ENCODE measurements around the gene AGXT.

AGXT gene

DNA sequence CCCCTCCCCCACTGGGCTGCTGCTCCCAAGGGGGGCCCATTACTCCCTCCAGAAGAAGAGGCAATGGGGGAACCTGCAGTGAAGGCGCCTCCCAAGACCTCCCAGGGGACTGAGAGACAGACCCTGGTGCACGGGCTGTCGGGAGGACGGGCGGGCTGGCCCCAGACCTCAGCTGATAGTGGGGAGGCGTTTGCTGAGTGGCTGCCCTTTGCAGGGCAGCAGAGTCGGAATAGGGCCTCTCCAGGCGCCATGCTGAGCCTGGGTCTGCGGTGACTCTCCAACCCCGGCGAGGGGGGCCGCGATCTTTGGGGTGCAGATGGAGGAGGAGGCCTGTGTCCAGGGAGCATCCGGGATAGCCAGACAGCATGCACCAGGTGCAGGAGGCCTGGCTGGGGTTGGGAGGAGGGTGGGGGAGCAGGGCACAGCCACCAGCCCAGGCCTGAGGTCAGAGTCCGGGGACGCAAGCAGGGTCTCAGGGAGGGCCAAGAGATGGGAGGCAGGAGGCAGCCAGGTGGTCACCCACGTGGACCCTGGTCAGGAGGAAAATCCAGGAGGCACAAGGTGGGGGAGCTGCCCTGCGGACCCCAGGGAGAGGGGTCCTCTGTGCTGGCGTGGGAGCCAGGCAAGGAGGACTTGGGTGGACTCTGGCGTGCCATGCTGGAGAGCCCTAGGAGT, 48.5 kb downstream of the AGXT start:
- no peak for DNase-seq

DNA sequence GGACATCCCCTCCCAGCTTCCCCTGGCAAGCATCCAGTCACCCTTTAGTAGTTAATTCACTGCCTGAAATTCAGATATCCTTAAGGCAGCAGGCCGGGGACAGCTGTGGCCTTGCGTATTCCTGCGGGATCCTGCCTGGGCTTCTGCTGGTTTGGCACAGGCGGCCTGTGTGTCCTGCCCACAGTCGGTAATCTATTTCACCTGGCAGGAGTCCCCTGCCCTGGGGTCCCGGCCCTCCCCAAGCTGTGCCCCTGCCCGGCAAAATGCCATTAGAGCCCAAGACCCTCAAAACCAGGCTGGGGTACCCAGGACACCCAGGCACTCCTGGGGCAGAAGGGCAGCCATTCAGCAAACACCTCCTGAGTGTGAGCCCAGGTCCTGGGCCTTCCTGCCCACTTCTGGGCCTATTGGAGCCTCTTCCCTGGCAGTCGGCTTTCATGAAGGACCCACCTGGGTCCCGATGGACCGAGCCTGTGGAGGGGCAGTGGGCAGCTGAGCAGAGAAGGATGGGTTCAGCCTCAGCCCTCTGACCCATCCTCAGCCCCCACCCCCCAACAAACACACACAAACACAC, 49.1 kb downstream of the AGXT start:
- no peak for DNase-seq

DNA sequence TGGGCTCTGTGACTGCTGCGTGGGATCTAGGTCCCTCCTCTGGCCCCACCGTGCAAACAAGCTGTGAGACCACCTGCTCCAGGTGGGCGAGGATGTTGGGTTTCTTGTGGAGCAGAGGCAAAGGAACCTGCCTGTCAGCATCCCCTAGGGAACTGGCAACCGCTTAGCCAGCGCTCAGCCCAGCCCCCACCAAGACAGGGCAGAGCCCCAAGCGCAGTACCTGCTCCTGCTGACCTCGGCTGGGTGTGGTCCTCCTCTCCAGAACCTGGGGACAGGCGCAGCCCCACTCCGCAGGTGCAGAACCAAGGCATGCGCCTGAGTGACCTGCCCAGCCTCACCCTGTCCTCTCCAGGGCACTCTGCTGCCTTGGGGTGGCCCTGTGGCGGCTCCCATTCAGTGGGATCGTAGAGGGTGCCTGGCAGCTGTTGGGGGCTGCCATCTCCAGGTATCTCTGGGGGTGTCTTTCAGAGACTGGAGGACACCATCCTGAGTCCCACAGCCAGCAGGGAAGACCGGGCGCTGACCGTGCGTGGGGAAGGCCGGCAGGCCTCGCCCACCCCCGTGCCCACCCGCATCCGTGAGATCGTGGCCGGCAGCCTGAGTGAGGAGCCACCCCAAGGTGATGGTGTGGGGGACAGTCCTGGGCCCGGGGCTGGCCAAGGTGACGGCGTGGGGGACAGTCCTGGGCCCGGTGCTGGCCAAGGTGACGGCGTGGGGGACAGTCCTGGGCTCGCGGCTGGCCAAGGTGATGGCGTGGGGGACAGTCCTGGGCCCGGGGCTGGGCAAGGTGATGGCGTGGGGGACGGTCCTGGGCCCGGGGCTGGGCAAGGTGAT, 49.9 kb downstream of the AGXT start:
- no peak for DNase-seq

DNA sequence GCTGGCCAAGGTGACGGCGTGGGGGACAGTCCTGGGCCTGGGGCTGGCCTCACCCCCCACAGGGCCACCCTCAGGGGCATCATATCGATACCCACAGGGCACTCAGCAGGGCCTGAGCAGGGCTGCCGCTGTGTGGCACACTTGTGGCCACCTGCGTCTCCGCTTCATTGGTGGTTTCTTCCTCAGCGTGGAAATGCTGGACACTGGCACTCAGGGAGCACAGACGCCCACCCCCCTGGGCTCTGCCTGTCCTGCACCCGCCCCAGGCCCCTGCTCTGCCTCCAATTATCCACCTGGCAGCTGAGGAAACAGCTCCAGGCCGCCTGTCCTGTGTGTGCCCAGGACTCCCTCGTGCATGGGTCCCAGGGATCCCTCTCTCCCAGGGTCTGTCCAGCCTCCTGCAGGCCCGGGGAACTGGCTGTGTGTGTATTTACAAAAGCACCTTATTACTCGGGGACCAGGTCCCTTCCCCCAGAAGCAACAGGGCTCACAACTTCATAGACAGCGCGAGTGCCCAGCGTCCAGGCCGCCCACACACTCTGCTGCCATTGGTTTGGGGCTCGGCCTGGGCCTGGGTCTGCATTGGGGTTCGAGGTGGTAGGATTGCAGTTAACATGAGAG, 50.6 kb downstream of the AGXT start:
- no peak for DNase-seq

DNA sequence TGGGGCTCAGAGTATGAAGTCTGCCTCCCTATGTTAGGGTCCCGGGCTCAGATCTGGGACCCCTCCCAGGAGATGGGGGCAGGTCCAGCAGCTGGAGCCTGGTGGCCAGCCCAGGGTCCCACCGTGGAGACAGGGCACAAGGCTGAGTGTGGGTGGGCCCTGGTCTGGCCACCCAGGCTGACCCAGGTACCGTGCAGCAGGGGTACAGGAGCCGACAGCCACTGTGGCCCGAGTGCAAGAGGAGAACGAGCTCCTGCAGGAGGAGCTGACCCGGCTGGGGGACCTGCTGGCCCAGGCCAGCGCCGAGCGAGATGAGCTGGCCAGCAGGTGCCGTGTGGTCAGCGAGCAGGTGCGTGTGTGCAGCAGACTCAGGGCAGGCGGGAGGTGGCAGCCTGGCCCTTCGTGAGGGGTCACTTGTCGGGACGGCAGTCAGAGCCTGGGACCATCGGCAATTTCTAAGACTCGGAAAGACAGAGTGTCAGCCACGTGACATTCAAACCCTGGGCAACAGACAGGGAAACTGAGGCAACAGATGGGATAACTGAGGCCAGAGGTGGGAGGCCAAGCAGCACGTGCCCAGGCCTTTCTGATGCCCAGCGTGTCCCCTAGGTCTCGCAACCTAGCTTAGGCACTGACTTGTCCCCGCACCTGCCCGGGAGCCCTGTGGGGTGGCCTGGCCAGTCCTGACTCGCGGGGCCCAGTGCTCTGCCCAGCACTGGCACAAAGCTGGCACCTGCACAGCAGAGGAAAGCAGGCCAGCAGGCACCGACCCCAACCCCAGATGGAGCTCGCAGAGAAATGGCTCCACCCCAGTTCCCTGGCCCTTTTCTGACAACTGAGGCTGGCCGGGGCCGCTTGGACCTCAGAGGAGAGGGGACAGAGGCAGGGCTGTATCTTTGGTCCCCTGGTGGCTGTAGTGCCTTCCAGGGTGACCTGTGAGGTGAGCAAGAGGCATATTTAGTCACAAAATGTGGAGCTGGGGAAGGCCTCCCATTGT, 51.5 kb downstream of the AGXT start:
- no peak for DNase-seq

DNA sequence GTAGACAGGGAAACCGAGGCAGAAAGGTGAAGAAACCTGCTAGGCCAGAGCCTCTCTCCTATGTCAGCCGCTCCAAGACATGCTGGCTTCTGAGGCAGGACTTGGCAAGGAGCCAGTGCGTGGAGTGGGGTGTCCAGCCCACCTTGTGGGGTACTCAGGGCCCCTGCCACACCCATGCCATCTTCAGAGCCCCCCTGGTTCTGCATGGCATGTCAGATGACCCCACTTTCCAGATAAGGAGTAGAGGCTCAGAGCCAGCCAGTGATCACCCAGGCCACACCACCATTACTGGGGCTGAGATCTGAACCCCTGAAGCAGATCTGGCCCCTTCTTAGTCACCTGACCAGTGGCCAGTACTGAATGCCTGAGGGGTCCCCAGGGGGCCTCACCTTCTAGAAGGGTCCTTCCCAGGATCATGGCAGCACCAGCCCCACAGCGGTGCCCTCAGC, 52.2 kb downstream of the AGXT start:
- no peak for DNase-seq

DNA sequence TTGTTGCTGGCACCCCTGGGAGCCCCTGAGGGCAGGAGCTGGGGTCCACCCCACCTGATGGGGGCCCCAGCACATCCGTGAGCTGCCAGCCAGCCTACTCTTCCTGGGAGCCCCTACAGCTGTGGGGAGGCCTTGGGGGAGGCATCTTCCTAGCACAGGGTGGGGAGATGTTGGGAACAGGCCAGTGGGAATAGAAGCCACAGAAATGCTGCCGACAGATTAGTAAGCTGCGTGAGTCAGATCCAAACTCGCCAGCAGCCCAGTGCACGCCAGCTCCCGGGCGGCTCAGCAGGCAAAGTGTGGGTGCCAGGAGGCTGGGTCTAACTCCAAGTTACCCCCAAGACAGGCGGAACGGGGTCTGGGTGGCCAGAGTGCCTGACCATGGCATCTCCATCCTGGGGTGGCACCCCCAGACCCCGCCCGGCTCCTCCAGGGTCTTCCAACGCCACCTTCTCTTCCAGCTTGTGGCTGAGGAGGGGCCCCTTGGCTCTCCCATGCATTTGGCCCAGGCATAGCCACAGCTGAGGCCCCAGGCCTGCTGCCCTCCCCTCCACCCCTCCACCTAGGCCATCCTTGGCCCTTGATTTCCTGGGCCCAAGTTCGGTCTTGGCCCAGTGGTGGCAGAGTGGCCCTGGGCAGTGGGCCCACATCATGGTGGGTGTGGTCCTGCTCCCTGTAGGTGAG, 52.8 kb downstream of the AGXT start:
- no peak for DNase-seq

DNA sequence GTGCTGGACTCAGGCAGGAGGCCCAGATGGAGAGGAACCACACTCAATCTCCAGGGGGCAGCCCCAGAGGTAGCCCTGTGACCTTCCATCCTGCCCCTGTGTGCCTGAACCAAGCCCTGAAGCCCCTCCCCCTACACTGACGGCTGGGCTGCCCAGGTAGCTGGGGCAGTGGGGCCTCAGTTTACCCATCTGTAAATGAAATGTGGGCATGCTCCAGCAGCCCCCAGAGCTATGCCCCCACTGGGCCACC, 53.3 kb downstream of the AGXT start:
- no peak for DNase-seq

DNA sequence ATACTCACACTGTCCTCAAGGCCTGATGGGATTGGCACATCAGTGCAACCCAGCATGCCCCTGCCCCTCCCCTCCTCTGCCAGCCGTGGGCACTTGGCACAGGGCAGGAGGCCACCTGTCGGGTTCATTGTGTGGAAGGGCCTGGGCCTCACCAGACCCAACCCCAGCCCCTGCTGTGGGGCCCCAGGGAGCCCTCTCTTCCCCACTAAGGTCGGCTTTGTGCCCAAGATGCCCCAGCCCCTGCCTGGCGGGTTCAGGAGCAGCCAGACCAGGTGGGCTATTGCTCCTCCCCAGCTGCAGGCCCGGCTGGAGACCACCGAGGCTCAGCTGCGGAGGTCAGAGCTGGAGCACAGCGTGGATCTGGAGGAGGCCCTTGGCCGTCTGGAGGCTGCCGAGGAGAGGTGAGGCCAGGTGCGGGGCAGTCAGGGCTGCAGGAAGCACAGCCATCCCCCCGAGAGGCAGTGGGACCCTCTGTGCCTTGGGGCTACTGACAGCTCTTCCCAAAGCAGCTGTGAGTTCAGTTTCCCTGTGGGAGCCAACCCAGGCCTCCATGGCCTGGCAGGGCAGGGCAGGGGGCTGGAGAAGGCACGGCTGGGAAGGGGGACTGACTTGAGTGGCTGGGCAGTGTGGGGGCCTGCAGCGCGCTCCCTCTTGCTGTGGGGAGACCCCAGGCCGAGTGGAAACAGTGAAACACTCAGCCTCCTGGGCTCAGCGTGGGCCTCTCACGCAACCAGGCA, 53.8 kb downstream of the AGXT start:
- no peak for DNase-seq

DNA sequence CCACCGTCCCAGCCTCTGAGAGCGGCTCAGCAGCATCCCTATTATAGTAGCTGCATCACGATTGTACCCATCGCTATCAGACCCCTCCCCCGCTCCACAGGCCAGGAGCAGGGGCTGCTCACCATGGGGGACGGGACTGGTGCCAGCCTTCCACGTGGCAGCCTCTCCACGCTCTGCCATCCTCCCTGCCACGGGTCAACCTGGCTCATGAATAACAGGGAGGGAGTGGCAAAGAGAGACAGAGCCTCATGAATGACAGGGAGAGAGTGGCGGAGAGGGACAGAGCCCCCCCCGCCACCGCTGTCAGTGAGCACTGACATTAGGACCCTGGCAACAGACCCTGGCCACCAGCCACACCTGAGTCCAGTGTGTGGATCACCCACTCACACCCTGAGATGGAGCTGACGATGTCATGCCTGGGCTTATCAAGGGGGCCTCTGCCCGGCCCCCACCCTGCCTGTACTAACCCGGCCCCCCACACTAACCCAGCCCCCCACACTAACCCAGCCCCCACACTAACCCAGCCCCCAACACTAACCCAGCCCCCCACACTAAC, 54.4 kb downstream of the AGXT start:
- no peak for DNase-seq

DNA sequence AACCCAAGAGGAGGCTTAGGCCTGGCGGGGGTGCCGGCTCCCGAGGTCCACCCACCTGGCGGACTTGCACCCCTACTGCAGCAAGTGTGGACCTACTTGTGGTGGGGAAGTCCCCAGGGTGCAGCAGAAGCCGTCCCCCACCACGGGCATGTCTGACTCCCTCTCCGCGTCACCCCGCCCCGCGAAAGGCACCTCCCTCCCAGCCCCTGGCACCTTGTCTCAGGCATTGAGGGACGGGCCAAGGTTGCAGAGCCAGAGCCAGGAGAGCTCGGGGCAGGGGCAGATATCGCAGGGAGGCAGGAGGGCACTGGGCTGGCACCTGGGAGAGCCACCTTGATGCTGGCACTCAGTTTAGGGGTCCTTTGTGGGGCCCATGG, 56.6 kb downstream of the AGXT start:
- DNase-seq = no peak

DNA sequence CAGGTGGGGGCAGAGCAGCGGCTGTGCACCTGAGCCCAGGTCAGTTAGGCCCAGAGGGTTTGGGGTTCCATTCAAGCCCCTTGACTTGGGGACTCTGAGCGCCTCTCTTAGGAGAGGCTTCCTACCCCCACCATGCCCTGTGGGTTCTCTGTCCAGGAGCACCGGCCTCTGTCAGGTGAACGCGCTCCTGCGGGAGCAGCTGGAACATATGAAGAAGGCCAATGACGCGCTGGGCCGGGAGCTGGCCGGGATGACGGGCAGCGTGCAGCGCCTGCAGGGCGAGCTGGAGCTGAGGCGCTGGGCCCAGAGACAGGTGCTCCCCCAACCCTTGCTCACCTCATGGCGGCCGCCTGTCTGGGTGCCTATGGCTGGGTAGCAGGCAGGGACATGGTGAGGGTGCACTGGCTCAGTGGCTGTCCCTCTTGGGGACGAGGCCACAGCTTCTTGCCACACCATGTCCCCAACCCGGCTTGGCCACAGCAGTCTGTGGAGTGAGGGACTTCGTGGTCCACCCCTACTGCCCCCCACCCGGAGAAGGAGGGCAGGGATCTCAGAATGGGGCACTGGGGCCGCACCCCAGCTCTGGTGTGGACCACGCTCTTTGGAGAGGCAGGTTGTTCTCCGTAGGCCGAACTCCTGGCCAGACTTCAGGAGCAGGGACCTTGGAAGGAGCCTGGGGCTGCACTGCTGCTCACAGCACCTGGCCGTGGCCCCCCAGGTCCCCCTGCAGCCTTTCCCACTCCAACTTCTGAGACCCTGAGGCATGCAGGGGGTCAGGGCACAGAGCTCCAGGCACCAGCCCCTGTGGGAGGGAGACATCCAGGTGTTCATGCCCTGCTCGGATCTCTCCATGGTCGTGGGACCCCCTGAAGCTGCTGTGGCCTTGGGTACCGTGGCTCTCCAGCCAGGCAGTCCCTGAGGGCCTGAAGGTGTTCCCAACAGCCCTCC, 57.2 kb downstream of the AGXT start:
- DNase-seq = no peak

DNA sequence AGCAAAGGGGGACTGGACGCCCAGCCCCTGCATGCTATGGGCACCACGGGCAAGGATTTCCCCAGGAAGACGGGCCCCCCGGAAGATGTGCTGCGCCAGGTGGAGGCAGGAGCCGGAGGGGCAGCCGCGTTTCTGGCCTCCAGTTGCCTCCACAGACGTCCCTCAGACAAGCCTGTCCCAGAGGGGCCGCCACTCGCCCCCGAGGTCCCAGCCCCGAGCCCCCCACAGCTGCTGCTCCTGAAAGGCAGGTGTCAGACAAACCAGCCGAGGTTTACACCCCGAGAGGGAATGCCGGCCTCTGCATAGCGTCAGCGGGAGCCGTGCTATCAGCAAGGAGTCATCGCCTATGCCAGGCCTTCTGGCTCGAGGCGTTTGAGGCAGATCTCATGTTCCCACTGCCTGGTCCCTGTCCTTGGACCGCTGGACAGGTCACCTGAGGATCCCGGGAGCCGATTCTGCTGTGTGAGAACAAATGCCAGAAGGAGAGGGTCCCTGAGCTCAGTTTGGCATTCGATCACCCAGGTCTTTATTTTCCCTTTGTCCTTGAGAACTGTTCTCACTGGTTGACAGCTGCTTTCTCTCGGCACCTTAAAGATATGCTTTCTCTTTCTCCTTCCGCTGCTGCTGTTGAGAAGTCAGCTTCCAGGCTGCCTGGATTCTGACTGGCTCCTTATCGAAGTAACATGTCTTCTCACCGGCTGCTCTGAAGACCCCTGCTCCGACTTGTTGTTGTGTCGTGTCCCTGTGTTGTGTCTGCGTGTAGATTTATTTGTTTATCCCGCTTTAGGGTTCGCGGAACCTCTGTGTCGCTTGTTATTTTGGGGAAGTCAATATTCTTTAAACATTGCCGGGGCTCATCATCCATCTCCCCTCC, 58.1 kb downstream of the AGXT start:
- DNase-seq = no peak

DNA sequence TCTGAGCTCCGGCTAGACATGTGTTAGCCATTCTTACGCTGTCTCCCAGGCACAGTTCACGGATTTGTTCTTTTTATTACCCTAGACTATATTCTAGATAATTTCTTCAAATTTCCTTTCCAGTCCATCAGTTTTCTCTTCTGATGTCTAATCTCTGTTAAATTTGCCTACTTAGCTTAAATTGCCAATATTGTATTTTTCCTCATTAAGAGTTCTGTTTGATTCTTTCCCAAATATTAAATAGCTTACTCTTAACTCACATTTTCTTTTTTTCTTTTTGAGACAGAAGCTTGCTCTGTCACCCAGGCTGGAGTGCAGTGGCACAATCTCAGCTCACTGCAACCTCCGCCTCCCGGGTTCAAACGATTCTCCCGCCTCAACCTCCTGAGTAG, 58.8 kb downstream of the AGXT start:
- DNase-seq = no peak

DNA sequence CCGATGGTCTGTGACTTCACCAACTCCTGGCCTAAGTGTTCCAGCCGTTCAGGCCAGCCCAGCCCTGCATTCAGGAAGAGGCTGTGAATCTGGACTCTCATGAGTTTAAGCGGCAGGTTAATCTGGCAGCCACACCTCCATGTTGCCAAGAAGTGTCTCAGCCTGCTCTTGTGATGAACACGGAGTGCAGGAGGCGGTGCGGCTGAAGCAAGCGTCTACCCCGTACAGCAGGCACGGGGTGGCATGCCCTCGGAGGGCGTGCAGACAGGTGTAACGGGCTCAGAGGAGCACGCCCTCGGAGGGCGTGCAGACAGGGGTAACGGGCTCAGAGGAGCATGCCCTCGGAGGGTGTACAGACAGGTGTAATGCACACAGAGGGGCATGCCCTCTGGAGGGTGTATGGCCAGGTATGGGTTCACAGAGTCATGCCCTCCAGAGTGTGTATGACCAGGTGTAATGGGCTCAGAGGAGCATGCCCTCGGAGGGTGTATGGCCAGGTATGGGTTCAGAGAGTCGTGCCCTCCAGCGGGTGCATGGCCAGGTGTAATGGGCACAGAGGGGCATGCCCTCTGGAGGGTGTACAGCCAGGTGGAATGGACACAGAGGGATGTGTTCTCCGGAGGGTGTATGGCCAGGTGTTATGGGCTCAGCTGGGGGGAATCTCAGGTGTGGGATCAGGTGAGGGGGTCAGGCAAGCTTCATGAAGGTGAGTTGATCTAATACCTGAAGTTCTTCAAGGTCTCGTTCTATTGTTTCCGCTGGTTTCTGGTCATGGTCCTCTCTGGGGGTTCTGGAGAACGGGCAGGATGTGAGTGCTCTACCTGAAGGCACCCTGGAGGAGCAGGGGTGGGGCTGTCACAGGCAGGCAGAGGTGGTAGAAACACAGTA, 60.1 kb downstream of the AGXT start:
- no peak for DNase-seq

DNA sequence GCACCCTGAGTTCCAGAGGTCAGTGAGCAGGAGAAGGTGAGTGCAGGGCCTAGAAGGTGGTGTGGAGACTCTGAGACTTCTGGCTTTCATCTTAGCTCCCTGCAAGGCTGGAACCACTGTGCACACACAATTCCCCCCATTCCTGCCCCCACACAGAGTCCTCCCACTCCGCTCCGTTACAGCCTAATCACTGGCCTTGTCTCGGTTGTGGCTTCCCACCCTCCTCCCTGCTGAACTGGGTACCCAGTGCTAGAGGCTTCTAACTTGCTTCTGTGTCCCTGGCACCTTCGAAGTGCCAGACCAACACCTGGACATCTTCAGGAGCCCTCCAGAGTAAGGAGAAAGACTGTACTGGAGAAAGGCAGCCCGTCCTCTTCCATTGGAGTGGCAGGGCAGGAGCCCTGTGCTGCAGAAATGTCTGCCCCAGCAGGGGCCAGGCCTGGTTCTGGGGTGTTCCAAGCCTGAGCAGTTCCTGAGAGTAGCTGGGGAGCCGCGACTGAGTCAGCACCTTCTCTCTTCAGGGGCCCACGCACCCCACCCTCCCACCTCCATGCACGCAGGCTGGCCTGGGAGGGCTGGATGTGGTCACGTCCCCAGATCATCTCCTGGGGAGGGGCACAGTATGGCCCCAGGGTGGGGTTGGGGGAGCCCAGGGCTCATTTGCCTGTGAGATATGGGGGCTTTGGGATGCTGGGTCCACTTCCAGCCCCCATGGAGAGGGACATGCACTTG, 60.9 kb downstream of the AGXT start:
- no peak for DNase-seq

All from NCI-H187 treated with DMSO at 0.1 percent for 48 hours (cell line).